NCI-H1048 (cell line): Measurements from ENCODE around the gene CHMP1A.
"Not testable (repeated sequence)": the region's sequence is repeated elsewhere in the genome, so short reads cannot be mapped to it uniquely, and the experiment has no call there.

Experiments used
- DNase-seq: peaks from one replicate; lab custom pipeline; 2025; lab: John Stamatoyannopoulos, UW

Gene CHMP1A

DNA sequence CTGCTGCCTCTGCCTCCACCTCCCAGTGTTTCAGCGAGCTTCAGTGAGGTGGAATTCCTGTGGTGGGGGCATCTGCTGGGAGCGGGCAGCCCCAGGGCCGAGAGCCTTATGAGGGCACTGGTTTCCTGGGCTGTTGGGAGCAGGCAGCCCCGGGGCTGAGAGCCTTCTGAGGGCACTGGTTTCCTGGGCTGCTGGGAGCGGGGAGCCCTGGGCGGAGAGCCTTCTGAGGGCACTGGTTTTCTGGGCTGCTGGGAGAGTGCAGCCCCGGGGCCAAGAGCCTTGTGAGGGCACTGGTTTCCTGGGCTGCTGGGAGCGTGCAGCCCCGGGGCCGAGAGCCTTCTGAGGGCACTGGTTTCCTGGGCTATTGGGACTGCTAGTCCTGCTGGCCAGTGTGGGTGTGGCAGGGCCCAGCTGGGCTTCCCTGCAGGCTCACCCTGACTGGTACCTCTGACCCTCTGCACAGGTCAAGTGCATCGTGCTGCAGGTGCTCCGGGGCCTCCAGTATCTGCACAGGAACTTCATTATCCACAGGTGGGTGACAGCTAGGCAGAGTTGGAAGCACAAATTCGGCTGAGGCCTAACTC, 34.6 kb upstream of the CHMP1A start:
- no peak for DNase-seq

DNA sequence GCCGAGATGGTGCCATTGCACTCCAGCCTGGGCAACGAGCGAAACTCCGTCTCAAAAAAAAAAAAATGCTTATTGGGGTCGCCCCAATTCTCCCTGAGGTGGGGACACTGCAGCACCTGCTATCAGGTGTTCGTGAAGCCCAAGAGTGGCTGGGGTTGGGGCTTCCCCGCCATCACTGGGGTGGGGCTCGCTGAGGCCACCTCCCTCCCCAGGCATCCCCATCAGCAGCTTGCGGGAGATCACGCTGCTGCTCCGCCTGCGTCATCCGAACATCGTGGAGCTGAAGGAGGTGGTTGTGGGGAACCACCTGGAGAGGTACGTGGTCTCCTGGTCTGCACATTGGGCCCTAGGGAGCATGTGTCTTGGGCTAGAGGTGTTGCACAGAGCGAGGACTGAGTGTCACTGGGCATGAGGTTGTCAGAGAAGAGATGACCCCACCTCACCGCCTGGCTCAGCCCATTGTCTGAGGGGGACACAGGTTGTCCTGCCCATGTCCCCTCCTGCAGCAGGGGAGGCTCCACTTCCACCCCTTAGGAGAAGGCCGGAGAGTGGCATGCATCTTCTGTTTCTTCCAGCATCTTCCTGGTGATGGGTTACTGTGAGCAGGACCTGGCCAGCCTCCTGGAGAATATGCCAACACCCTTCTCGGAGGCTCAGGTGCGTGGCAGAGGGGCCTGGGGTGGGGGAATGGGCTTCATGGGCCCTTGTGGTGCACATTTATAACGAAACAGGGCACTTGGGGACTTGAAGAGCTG, 33.9 kb upstream of the CHMP1A start:
- DNase-seq: no peak

DNA sequence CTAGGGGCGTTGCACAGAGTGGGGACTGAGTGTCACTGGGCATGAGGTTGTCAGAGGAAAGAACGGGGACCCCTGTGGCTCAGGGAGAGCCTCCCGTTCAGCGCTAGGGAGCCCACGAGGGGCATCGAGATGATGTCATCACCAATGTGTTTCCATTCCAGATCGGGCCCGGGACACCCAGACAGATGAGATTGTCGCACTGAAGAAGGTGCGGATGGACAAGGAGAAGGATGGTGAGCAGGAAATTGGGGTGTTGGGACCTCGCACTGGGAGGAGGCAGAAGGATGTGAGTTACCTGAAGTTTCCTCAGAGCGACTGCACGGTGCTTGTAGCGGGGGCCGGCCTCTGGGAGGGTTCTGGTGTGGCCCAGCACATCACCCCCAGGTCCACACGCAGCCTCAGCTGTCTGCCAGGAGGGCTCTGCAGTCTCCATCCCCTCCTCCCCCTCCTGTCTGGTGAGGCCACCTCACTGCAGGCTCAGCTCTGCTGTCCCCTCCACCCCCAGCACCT, 32.9 kb upstream of the CHMP1A start:
- DNase-seq: no peak

DNA sequence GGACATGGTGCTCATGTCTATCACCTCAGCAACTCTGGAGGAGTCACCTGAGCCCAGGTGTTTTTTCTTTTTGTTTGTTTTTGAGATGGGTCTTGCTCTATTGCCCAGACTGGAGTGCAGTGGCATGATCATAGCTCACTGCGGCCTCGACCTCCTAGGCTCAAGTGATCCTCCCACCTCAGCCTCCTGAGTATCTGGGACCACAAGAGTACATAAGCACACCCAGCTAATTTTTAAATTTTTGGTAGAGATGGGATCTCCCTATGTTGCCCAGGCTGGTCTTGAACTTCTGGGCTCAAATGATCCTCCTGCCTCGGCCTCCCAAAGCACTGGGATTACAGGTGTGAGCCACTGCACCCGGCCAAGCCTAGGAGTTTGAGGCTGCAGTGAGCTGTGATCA, 32.1 kb upstream of the CHMP1A start:
- DNase-seq: not testable (repeated sequence)

DNA sequence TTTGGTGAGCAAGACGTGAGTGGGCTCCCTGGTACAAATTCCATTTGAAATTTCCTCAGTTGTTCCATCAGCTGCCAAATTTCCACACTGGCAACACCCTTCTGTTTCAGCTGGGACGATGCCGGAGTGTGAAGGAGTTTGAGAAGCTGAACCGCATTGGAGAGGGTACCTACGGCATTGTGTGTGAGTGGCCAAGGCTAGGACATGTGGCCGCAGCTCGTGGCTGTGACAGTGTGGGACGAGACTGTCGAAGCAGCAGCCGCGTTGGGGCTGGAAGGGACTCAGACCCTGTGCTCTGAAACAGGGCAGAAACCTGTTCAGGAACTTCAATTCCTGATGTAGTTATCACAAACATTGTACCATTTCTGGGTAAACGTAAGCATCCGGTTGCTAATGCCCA, 31.6 kb upstream of the CHMP1A start:
- DNase-seq: no peak

DNA sequence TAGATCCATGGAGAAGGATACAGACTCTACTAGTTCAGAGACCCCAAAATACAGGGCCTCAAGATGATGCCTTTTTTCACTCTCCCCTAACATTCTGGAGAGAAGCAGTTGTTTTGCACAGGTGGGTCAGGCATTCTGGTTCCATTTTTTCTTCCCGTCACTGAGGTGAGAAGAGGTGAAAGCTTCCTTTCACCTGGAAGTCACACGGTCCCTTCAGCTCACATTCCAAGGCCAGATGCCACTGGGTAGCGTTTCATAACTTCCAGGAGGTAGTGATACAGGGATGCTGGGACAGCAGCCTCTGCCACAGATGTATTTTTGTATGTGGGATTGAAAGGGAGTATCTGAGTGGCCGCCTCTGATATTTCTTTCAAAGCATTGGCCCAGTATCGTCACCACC, 30.9 kb upstream of the CHMP1A start:
- no peak for DNase-seq

DNA sequence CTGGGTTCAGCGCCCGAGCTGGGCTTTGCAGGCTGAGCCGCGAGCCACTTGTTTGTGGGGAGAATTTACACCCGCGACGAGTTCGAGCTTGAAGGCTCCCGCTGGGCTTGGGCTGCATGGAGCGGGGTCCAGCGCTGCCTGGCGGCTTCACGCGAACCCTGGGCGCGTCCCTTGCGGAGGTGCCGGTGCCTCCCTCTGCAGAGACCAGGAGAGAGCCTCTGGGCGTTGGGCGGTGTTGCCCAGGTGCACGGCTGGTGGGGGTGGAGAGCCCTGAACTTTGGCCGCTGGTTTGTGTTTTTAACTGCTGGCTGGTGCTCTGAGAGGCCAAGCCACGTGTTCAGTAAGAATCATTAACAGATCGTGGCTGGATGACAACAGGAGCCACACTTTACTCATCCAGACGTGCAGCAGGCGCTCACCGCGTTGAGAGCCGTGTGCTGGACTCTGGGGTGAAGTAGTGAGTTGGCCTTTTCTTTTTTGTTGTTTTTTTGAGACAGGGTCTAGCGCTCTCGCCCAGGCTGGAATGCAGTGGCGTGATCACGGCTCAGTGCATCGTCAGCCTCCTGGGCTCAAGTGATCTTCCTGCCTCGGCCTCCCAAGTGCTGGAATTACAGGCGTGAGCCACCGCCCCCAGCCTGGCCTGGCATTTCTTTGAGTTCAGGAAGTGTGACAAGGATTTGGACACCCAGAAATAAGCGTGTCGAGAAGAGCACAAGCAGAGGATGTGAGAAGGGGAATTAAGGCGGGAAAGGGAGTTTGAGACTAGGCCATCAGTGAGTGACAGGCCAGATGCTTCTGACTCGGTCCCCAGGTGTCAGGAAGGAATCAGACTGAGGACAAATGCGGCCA, 29.8 kb upstream of the CHMP1A start:
- no peak for DNase-seq

DNA sequence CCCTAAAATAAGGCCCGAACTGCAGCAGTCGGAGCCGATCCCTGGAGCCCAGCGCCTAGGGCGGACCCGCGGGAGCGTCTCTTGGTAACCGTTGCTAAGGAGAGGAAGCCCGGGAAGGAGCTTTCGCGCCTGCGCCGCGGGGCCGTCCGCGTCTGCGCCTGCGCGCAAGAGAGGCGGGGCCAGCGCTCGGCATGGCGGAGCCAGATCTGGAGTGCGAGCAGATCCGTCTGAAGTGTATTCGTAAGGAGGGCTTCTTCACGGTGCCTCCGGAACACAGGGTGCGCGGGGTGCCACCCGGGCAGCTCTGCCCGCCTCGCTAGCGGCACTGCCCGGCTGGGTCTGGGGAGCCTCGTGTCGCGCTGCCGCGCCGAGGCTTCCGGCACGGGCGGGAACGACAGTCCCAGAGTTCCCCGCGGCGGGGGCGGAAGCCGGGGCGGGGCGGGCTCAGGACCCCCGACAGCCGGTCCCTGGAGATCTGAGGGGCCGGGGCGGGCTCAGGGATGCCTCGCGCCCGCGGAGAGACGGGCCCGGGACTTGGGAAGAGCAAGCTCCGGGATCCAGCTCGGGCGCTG, 29.1 kb upstream of the CHMP1A start, which contains the start of gene CDK10:
Gene CDK10 (plus strand): TSS at position 170 of the 572 bp plus-strand sequence. CDS start 22 bp downstream, at position 192.
- DNase-seq: peak; percentile 51

DNA sequence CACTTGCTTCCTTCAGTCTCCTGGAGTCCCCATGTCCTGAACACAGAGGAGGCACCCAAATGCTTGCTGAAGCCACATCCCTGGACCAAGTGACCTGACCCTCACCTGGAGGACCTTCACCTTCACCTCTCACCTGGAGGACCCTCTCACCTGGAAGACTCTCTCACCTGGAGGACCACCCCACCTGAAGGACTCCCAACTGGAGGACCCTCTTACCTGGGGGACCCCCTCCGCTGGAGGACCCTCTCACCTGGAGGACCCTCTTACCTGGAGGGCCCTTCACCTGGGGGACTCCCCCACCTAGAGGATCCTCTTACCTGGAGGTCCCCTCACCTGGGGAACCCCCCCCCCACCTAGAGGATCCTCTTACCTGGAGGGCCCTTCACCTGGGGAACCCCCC, 28.4 kb upstream of the CHMP1A start:
- DNase-seq: no peak

DNA sequence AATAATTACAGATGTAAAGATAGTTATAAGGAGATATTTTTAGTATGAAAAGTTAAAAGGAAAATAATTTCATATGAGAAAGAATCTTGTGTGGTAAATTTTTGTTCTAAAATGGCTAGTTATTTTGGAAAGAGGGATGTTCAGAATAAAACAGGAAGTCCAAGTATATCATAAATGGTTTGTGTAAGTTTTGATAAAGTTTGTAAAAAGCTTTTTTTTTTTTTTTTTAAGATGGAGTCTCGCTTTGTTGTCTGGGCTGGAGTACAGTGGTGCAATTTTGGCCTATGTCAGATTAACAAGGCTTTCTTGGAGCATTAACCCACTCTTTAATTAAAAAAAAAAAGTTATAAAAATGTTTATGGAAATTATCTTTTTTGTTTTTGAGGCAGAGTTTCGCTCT, 20.8 kb upstream of the CHMP1A start:
- DNase-seq: no peak

DNA sequence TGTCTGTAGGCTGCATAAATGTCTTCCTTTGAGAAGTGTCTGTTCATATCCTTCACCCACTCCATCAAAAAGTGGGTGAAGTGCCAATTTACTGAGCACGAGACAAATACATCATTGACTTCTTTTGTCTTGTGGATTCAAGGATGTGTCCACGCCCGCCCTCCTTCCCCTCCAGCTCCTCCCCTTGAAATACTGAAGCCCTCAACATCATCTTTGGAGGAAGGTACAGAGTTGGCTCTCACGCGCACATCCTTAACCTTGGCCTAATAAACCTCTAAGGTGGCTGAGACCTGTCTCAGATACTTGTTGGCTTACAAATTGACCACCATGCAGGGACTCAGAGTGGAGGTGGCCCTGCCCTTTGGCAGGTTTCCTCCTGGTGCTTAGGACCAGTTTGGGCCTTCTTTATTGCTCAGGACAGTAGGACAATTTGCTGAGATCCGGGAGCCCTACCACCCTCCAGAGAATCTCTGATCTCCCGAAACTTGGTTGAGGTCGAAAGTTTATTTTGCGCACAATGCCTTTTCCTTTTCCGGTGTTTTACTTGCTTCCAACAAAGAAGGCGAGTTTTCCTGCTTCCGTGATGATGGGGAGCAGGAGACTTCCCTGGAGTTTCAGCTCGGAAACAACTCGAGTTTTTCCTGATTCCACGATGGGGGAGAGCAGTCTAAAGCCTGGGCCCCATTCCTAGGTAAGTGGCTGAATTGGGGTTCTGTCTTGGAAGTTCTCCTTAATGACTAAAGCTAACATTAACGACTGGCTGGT, 14.9 kb upstream of the CHMP1A start:
- no peak for DNase-seq

DNA sequence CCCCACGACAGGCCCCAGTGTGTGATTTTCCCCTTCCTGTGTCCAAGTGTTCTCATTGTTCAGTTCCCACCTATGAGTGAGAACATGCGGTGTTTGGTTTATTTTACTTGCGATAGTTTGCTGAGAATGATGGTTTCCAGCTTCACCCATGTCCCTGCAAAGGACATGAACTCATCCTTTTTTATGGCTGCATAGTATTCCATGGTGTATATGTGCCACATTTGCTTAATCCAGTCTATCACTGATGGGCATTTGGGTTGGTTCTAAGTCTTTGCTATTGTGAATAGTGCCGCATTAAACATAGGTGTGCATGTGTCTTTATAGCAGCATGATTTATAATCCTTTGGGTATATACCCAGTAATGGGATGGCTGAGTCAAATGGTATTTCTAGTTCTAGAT, 14.1 kb upstream of the CHMP1A start:
- not testable (repeated sequence) for DNase-seq

DNA sequence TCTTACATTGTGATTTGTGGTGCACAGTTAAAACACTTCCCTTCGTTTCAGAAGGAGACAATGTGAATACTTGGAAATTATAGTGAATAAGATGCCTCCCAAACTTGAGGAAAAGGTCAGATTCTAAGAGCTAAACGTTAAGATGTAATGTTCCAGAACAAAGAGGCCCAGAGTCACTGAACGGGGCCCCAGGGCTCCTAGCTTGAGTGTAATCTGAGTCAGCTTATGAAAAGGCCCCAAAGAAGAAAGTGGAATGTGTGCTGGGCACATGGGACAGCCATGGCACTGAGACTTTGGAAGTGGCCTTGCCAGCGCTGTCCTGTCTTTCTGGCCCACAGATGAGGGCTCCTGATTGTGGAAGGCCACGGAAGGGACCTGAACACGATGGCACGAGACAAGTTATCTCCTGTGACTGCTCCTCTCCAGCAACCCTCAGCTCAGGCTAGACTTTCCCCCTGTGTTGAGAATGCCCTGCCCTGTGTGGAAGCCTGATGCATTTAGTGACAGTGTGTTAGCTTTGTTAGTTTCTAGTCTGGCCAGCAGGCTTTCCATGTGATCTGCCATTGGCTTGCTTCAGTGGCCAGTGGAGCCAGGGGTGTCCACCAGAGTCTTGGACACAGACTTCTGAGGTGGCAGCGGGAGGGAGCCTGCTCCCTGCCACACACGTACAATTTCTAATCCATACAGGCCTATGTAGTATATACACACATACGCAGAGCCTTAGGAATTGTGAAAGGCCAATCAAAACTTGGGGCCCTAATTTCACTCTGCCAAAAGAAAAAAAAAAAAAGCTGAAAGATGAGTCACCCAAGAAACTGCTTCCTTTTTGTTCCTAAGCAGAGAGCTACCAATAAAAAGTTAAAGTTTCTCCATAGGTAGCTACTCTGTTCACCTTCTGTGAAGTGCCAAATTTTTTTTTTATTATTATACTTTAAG, 13.3 kb upstream of the CHMP1A start:
- no peak for DNase-seq

DNA sequence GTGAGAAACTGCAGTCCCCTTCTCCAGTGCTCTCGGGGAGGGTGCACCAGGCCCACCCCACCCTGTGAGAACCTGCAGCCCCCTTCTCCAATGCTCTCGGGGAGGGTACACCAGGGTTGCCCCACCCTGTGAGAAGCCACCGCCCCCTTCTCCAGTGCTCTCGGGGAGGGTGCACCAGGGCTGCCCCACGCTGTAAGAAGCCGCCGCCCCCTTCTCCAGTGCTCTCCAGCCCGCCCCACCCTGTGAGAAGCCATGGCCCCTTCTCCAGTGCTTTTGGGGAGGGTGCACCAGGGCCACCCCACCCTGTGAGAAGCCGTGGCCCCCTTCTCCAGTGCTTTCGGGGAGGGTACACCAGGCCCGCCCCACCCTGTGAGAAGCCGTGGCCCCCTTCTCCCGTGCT, 12.2 kb upstream of the CHMP1A start:
- DNase-seq: no peak

DNA sequence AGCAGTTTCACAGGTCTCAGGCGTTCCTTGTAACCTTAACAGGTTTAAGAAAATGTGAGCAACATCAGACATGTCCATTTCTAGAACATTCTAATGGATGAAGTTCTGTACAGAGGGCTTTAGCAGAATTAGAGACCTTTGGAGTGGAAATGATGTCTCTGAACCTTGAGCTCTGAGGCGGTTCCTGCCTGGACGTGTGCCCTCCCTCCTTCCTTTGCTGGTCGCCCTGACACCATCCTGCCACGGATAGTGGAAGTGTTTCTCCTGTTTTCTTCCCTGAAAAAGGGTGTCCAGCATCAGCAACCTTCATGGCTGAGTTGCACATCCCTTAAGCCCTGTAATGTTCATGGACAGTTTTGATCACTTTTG, 11.3 kb upstream of the CHMP1A start:
- no peak for DNase-seq

DNA sequence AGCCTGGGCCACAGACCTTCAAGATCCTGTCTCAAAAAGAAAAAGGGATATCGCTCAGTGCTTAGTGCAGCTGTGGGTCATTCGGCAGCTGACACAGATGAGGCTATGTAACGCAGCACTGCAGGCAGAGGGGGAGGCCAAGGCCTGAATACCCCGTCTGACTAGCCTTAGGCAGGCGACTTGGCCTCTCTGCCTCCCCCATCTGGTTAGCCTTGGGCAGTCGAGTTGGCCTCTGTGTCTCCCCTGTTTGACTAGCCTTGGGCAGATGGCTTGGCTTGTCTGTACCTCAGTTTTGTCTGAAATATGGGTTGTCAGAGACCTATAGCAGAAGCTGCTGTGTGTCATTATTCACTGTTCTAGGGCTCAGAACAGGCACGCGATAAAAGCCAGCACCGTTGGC, 10.1 kb upstream of the CHMP1A start:
- DNase-seq: no peak

DNA sequence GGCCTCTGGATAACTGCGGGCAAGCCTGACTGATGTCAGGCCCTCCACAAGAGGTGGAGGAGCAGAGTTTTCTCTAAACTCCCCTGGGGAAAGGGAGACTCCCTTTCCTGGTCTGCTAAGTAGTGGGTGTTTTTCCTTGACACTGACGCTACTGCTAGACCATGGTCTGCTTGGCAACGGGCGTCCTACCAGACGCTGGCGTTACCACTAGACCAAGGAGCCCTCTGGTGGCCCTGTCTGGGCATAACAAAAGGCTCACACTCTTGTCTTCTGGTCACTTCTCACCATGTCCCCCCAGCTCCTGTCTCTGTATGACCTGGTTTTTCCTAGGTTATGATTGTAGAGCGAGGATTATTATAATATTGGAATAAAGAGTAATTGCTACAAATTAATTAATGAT, 9.5 kb upstream of the CHMP1A start:
- not testable (repeated sequence) for DNase-seq

DNA sequence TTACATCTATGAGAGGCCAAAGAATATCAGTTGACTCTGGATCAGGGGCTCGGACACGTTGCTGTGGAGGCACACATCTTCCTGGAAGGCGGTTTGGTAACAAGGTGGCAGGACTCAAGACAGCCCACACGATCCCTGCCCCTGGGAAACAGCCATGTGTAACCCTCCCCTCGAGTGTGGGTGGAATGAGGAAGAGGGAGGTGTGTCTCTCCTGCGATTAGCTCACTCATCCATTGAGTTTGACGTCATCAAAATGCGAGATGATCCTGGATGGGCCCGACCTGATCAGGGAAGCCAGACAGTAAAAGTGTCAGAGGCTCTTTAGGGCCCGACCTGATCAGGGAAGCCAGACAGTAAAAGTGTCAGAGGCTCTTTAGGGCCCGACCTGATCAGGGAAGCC, 6.7 kb upstream of the CHMP1A start:
- DNase-seq: not testable (repeated sequence)

DNA sequence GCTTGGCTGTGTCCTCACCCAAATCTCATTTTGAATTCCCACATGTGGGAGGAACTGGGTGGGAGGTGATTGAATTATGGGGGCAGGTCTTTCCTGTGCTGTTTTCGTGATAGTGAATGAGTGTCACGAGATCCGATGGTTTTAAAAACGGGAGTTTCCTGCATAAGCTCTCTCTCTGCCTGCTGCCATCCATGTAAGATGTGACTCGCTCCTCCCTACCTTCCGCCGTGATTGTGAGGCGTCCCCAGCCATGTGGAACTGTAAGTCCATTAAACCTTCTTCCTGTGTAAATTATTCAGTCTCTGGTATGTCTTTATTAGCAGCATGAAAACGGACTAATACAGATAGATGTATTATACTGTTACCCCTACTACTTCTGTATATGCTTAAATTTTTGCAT, 3.7 kb upstream of the CHMP1A start:
- no peak for DNase-seq

DNA sequence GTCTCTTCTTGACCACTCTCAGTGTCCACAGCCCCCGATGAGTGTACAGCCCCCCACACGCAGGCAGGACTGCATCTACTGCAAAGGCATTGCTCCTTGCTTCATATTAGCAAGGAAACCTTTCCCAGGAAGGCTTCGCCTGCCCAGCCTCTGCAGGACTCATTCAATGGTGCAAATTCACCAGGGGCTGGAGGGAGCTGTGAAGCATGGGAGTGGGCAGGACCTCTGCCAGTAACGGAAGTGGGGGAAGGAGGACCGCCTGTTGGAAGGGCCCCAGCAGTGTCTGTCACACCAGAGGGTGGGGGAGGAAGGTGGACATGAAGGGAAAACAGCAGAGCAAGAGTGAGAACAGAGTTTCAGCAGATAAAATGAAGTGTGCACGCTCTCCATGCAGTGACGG, 2.6 kb upstream of the CHMP1A start:
- DNase-seq: no peak
